ENCODE data around the gene IGFN1. TPM values are rescaled to one million over a fixed set of nuclear protein-coding genes. Genes with fewer than 3 reads are reported as not detected.

Gene IGFN1
- total RNA-seq, 2 experiments from 2014 or later, result not detected

- H3K27ac Mint-ChIP-seq, result no peak overlapping the region
- H3K27me3 Mint-ChIP-seq, result no peaks in the 10 kb centered on the region
- Histone ChIP-seq H3K9me3 (ENCODE audit: control insufficient read depth in 1 of 2, insufficient read depth in 1 of 2, low read length in 2 of 2) (no peaks in the 10 kb centered on the region), H3K27ac (ENCODE audit: low read depth in 1 of 2, low read length in 2 of 2) (no peak overlapping the region), H3K4me1 (ENCODE audit: insufficient read depth, low read length) (peaks cover 2% of the 10 kb centered on the region), H3K27me3 (ENCODE audit: control insufficient read depth in 1 of 2, insufficient read depth in 2 of 2, low read length in 2 of 2) (no peaks in the 10 kb centered on the region), H3K4me3 (ENCODE audit: low read length) (no peak overlapping the region), H3K36me3 (ENCODE audit: insufficient read depth, low read length) (peaks cover 50% of the 10 kb centered on the region)
- ATAC-seq (ENCODE audit: poor library complexity), result no peak
- no peak for DNase-seq
- H3K4me1 Mint-ChIP-seq (ENCODE audit: low read depth), result peaks cover 5% of the 10 kb centered on the region
- H3K4me3 Mint-ChIP-seq, result no peak overlapping the region
- intact Hi-C loops (cut with DNase I, micrococcal nuclease), result no loop called here
- ChIA-PET POLR2A (no interaction called here), CTCF (no interaction called here)
- peaks cover 90% of the 10 kb centered on the region for H3K36me3 Mint-ChIP-seq (ENCODE audit: low read depth)
- TF ChIP-seq, protein P1, sequence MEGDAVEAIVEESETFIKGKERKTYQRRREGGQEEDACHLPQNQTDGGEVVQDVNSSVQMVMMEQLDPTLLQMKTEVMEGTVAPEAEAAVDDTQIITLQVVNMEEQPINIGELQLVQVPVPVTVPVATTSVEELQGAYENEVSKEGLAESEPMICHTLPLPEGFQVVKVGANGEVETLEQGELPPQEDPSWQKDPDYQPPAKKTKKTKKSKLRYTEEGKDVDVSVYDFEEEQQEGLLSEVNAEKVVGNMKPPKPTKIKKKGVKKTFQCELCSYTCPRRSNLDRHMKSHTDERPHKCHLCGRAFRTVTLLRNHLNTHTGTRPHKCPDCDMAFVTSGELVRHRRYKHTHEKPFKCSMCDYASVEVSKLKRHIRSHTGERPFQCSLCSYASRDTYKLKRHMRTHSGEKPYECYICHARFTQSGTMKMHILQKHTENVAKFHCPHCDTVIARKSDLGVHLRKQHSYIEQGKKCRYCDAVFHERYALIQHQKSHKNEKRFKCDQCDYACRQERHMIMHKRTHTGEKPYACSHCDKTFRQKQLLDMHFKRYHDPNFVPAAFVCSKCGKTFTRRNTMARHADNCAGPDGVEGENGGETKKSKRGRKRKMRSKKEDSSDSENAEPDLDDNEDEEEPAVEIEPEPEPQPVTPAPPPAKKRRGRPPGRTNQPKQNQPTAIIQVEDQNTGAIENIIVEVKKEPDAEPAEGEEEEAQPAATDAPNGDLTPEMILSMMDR (IDR thresholded peaks at IDR 0.05), result no peak
- H3K9me3 Mint-ChIP-seq, result no peaks in the 10 kb centered on the region
These were observed 45.9 kb upstream of the IGFN1 start for GRCh38 chr1:201144701-201145100.

GRCh38 chr1:201145132-201145531, 45.5 kb upstream of the IGFN1 start:
- no peaks in the 10 kb centered on the region for H3K9me3 Mint-ChIP-seq
- no peak for DNase-seq
- intact Hi-C loops (cut with DNase I, micrococcal nuclease), result no loop called here
- no peaks in the 10 kb centered on the region for H3K27me3 Mint-ChIP-seq
- ChIA-PET POLR2A (no interaction called here), CTCF (no interaction called here)
- Histone ChIP-seq H3K4me3 (ENCODE audit: low read length) (no peak overlapping the region), H3K4me1 (ENCODE audit: insufficient read depth, low read length) (peaks cover 3% of the 10 kb centered on the region), H3K27me3 (ENCODE audit: control insufficient read depth in 1 of 2, insufficient read depth in 2 of 2, low read length in 2 of 2) (no peaks in the 10 kb centered on the region), H3K9me3 (ENCODE audit: control insufficient read depth in 1 of 2, insufficient read depth in 1 of 2, low read length in 2 of 2) (no peaks in the 10 kb centered on the region), H3K36me3 (ENCODE audit: insufficient read depth, low read length) (peaks cover 49% of the 10 kb centered on the region), H3K27ac (ENCODE audit: low read depth in 1 of 2, low read length in 2 of 2) (no peak overlapping the region)
- no peak overlapping the region for H3K4me3 Mint-ChIP-seq
- ATAC-seq (ENCODE audit: poor library complexity), result no peak
- peaks cover 5% of the 10 kb centered on the region for H3K4me1 Mint-ChIP-seq (ENCODE audit: low read depth)
- H3K36me3 Mint-ChIP-seq (ENCODE audit: low read depth), result peaks cover 90% of the 10 kb centered on the region
- no peak overlapping the region for H3K27ac Mint-ChIP-seq
- TF ChIP-seq, protein P1 (IDR thresholded peaks at IDR 0.05), result no peak

GRCh38 chr1:201145816-201146215, 44.8 kb upstream of the IGFN1 start:
- no peaks in the 10 kb centered on the region for H3K27me3 ChIP-seq (ENCODE audit: control insufficient read depth in 1 of 2, insufficient read depth in 2 of 2, low read length in 2 of 2)
- H3K4me1 ChIP-seq (ENCODE audit: insufficient read depth, low read length), result peaks cover 3% of the 10 kb centered on the region
- peaks cover 50% of the 10 kb centered on the region for H3K36me3 ChIP-seq (ENCODE audit: insufficient read depth, low read length)
- POLR2A ChIA-PET, result no interaction called here
- peaks cover 92% of the 10 kb centered on the region for H3K36me3 Mint-ChIP-seq (ENCODE audit: low read depth)
- no peak overlapping the region for H3K27ac ChIP-seq (ENCODE audit: low read depth in 1 of 2, low read length in 2 of 2)
- H3K4me1 Mint-ChIP-seq (ENCODE audit: low read depth), result peaks cover 5% of the 10 kb centered on the region
- ATAC-seq (ENCODE audit: poor library complexity), result no peak
- intact Hi-C loops (cut with DNase I, micrococcal nuclease), result no loop called here
- no peaks in the 10 kb centered on the region for H3K9me3 ChIP-seq (ENCODE audit: control insufficient read depth in 1 of 2, insufficient read depth in 1 of 2, low read length in 2 of 2)
- H3K4me3 ChIP-seq (ENCODE audit: low read length), result no peak overlapping the region
- no peaks in the 10 kb centered on the region for H3K27me3 Mint-ChIP-seq
- H3K4me3 Mint-ChIP-seq, result no peak overlapping the region
- CTCF ChIA-PET, result no interaction called here
- no peak overlapping the region for H3K27ac Mint-ChIP-seq
- no peaks in the 10 kb centered on the region for H3K9me3 Mint-ChIP-seq
- no peak for DNase-seq
- TF ChIP-seq, protein P1 (IDR thresholded peaks at IDR 0.05), result no peak

Data from CD4-positive, alpha-beta T cell (primary cell).